Measurements from ENCODE around the gene CBX3.
"Not testable (repeated sequence)": the region's sequence is repeated elsewhere in the genome, so short reads cannot be mapped to it uniquely, and the experiment has no call there.

Gene CBX3

DNA sequence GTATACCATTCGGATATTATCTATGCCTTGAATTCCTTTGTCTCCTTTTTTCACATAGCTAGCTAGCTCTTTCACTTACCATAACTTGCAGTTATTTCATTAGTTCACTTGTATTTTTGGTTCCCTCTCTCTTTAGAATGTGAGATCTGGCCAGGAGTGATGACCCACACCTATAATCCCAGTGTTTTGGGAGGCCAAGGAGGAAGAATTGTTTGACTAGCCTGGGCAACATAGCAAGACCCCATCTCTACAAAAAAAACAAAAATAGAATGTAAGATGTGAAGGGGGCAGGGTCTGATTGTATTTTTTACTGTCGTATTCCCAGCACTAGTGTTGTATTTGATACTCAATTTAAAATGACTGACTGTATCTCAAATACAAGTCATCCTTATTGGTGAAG, 29.9 kb upstream of the CBX3 start:
- DNase-seq: no peak

DNA sequence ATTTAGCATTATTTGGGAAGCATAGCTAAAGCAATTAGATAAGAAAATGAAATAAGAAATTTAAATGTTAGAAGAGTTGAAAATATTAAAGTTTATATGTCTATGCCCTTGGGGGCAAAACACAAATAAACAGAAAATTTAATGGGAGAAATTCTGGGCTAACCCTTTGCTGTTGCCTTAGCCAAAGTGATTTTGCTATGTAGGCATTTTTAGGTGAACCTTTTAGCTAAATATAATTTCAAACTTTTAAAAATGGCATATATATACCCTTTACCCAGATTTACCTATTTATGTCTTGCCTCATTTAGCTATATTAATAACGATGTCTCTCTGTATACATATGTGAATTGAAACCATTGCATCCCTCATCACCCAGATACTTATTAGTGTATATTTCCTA, 29.5 kb upstream of the CBX3 start:
- no peak for DNase-seq

DNA sequence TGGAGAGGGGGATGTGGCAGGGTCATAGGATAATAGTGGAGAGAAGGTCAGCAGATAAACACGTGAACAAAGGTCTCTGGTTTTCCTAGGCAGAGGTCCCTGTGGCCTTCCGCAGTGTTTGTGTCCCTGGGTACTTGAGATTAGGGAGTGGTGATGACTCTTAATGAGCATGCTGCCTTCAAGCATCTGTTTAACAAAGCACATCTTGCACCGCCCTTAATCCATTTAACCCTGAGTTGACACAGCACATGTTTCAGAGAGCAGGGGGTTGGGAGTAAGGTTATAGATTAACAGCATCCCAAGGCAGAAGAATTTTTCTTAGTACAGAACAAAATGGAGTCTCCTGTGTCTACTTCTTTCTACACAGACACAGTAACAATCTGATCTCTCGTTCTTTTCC, 25.6 kb upstream of the CBX3 start:
- DNase-seq: not testable (repeated sequence)

DNA sequence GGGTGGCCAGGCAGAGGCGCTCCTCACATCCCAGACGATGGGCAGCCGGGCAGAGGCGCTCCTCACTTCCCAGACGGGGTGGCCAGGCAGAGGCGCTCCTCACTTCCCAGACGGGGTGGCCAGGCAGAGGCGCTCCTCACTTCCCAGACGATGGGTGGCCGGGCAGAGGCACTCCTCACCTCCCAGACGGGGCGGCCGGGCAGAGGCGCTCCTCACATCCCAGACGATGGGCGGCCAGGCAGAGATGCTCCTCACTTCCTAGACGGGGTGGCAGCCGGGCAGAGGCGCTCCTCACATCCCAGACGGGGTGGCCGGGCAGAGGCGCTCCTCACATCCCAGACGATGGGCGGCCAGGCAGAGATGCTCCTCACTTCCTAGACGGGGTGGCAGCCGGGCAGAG, 24.8 kb upstream of the CBX3 start:
- not testable (repeated sequence) for DNase-seq

DNA sequence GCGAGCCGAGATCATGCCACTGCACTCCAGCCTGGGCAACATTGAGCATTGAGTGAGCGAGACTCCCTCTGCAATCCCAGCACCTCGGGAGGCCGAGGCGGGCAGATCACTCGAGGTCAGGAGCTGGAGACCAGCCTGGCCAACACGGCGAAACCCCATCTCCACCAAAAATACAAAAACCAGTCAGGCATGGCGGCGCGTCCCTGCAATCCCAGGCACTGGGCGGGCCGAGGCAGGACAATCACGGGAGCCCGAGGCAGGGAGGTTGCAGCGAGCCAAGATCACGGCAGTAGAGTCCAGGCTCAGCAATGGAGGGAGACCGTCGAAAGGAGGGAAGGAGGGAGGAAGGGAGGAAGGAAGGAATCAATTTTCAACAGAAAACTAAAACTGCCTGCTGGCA, 24.3 kb upstream of the CBX3 start:
- DNase-seq: not testable (repeated sequence)

DNA sequence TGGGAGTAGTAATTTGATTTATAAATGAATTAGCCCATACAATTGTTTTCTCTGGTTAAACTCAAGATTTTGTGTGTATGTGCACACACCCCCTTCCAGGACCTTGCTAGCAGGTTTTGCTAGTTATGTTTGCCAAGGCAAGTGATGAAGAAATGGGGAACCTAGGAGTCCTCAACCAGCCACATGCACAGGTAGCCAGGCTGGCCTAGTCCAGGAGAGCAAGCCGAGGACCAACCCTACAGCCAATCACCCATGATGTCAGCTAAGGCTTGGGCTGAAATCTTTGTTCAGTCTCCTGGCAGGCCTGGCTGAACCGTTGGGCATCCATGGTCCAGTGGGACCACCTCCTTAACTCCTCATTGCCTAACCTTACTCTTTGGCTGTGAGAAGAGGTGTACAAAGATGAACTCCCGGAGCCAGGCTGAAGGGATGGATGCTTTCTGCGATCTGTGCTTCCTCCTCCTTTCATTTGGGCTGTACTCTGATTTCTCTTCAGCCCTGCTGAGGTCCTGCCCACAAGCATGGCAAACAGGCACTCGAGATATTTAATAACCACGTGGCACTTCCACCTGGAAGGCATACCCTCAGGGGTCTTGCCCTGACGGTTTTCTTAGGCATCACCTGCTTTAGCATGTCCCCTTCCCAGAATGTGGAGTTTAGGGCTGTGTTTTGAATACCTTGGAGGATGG, 23.1 kb upstream of the CBX3 start:
- DNase-seq: no peak

DNA sequence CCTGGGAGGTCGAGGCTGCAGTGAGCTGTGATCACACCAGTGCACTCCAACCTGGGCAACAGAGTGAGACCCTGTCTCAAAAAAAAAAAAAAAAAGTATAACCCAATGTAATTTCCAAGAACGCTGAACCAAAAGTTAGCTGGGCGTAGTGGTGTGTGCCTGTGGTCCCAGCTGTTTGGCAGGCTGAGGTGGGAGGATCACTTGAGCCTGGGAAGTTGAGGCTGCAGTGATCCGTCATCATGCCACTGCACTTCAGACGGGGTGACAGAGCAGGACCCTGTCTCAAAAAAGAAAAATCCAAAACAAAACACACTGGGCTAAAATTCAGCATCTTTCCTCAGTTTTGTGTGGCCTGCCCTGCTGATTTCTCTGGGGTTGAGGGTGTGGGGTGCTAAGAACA, 22.1 kb upstream of the CBX3 start:
- no peak for DNase-seq

DNA sequence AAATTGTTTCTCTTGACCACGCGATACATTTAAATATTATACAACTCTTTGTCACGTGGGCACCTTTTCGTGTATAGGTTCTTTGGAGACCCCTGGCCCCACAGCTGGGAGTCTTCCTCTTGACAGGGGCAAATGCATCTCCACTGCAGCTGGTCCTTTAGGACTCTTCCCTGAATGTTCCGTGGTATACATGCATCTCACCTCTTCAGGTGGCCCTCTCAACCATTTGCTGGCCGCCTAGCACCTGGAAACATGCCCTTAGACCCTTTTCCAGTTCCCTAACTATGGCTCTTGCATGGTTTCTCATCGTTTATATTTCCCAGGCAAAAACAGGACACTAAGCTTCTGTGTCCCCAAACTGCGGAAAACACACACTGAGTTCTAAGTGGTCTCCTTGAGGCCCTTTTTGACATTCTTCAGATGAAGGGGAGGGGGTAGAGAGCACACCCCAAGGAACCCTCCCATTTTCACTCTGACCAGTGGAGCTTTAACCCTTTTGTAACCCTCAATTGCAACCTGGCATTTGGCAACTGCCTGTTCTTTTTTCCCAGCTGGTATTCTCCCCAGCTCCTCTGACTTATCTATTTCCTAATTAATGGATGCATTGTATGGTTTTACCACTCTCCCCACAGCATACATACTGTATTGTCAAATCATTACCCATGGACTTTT, 21.6 kb upstream of the CBX3 start:
- DNase-seq: no peak

DNA sequence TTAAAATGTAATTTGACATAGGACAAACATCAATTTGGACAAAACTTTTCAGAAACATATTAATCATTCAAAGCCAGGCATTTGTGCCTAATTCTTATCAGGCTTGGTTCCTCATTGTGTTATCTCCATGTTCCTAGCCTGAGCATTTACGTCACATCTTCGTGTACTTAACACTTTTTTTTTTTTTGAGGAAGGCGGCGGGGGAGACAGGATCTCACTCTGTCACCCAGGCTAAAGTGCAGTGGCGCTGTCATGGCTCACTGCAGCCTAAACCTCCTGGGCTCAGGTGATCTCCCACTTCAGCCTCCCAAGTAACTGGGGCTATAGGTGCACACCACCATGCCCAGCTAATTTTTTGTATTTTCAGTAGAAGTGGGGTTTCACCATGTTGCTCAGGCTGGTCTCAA, 20.8 kb upstream of the CBX3 start:
- DNase-seq: no peak

DNA sequence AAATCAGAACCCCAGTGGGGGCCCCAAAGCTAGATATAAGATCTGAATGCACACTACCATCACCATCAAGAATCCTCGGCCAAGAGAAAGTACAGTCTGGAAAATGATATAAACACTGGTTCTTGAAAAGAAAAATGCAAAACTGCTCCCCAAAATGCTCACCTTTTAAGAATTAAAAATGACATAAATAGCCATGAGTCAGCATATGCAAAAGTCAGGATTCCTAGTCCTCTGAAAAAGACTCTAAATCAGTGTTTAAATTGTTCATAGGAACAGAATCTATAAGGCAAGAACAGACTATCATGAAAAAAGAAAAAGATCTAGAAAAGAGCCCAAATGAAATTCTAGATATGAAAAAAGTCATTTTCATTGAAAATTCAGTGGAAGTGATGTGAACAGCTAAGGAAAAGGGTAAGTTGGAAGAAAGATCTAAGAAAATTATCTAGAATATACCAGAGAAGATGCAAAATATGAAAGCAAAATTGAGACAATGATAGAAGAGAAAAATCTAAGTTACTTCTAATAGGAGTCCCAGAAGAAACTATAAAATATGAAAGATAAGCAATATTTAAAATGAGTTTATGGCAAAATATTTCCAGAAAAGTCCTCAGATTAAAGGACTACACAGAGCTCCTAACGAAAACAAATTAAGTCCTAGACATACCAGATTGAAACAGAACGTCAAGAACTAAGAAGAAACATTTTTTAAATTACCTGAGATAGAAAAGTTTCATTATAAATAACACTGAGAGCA, 19.9 kb upstream of the CBX3 start:
- no peak for DNase-seq

DNA sequence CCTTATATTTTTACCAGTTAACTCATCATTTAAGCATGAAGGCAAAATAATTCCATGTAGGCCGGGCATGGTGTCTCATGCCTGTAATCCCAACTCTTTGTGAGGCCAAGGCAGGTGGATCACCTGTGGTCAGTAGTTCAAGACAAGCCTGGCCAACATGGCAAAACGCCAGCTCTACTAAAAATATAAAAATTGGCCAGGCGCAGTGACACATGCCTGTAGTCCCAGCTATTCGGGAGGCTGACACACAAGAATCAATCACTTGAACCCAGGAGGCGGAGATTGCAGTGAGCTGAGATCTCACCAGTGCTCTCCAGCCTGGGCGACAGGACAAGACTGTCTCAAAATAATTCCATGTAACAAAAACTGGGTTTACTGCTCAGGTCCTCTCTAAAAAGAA, 19.3 kb upstream of the CBX3 start:
- DNase-seq: no peak

DNA sequence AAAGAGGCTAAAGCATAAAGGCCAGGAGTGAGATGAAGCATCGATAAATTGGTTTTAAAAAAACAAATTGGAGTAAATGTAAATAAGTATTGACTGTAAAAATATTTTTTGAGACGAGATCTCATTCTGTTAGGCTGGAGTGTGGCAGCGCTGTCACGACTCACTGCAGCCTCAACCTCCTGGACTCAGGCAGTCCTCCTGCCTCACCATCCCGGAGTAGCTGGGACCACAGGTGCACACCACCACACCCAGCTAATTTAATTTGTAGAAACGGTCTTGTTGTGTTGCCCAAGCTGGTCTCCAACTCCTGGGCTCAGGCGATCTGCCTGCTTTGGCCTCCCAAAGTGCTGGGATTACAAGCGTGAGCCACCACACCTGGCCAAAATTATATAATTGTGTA, 18.8 kb upstream of the CBX3 start:
- no peak for DNase-seq

DNA sequence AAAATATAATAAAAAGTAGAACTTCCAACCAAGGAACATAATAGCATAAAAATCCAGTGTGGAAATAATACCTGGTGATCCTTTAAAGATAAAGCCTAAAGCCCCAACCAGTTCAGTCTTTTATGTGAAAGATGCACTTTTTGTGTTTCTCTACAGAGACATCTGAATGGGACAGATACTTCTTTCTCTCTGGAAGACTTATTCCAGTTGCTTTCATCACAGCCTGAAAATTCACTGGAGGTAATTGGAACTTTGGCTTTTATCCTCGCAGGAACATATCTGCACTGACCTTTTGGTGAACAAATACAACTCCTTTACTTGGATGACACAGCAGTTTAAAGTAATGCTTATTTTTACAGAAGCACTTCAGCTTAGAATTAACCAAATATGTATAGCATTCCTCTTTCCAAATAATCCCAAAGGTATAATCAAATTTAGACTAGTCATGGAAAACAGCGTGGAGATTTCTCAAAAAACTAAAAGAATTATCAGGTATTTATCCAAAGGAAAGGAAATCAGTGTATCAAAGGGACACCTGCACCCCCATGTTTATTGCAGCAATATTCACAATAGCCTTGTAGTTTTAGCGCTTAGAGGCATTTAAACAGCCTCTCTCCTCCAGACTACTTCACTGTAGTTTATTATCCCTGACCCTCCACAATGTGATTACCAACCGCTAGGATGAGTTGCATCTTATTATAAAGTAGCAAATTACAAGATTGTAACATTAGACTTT, 17.8 kb upstream of the CBX3 start:
- DNase-seq: no peak

DNA sequence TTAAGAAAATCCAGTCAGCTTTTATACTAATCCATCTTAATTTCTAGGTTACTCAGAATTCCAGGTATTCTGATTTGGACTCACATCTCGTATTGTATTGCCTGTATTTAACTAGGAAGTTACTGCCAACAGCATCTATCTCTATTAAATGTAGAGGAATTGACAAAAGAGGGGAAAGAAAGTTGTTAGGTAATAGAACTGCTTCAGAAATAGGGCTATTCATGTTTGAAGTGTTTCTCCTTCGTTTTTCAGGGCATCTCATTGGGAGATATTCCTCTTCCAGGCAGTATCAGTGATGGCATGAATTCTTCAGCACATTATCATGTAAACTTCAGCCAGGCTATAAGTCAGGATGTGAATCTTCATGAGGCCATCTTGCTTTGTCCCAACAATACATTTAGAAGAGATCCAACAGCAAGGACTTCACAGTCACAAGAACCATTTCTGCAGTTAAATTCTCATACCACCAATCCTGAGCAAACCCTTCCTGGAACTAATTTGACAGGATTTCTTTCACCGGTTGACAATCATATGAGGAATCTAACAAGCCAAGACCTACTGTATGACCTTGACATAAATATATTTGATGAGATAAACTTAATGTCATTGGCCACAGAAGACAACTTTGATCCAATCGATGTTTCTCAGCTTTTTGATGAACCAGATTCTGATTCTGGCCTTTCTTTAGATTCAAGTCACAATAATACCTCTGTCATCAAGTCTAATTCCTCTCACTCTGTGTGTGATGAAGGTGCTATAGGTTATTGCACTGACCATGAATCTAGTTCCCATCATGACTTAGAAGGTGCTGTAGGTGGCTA, 17.1 kb upstream of the CBX3 start:
- not testable (repeated sequence) for DNase-seq

DNA sequence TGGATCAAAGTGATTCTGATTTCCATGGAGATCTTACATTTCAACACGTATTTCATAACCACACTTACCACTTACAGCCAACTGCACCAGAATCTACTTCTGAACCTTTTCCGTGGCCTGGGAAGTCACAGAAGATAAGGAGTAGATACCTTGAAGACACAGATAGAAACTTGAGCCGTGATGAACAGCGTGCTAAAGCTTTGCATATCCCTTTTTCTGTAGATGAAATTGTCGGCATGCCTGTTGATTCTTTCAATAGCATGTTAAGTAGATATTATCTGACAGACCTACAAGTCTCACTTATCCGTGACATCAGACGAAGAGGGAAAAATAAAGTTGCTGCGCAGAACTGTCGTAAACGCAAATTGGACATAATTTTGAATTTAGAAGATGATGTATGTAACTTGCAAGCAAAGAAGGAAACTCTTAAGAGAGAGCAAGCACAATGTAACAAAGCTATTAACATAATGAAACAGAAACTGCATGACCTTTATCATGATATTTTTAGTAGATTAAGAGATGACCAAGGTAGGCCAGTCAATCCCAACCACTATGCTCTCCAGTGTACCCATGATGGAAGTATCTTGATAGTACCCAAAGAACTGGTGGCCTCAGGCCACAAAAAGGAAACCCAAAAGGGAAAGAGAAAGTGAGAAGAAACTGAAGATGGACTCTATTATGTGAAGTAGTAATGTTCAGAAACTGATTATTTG, 16.3 kb upstream of the CBX3 start:
- no peak for DNase-seq

DNA sequence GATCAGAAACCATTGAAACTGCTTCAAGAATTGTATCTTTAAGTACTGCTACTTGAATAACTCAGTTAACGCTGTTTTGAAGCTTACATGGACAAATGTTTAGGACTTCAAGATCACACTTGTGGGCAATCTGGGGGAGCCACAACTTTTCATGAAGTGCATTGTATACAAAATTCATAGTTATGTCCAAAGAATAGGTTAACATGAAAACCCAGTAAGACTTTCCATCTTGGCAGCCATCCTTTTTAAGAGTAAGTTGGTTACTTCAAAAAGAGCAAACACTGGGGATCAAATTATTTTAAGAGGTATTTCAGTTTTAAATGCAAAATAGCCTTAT, 15.7 kb upstream of the CBX3 start:
- no peak for DNase-seq

DNA sequence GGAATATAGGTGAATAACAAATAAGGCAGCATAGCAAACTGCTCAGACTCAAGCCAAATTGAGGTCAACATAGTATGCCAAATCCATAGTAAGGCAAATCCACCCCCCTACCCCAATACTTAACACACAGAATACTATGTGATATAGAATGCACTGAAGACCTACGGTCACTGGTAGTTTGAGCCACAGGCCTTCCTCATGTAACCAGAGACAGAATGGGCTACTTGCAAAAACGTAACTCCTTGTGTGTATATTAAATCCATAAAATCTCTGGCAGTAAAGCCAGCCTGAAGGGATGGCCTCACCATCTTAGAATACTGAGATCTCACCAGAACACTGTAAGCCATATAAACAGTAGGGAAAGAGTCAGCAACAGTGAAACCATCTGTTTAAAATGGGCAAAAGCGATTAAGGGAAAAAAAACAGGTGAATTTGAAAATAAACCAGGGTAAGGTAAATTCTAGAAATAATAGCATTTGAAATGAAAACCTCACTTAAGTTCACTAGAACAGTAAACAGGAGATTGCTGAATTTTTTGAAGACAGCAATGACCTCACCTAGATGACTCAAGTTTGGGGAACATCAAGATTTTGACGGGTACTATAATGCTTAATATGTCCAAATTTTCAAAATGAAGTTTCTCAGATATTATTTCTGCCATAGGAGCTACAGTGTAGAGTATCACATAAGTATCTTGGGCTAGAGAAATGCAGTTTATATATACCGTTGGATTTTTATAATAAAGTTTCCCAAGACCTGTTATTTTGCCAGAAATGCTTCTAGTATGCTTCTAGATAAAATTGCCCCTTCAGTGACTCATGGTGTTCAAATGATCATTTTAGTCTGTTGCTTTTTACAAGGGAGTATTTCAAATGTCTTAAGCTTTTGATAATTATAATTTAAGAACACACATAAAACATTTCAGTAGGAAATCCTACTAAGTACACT, 14.9 kb upstream of the CBX3 start:
- DNase-seq: no peak

DNA sequence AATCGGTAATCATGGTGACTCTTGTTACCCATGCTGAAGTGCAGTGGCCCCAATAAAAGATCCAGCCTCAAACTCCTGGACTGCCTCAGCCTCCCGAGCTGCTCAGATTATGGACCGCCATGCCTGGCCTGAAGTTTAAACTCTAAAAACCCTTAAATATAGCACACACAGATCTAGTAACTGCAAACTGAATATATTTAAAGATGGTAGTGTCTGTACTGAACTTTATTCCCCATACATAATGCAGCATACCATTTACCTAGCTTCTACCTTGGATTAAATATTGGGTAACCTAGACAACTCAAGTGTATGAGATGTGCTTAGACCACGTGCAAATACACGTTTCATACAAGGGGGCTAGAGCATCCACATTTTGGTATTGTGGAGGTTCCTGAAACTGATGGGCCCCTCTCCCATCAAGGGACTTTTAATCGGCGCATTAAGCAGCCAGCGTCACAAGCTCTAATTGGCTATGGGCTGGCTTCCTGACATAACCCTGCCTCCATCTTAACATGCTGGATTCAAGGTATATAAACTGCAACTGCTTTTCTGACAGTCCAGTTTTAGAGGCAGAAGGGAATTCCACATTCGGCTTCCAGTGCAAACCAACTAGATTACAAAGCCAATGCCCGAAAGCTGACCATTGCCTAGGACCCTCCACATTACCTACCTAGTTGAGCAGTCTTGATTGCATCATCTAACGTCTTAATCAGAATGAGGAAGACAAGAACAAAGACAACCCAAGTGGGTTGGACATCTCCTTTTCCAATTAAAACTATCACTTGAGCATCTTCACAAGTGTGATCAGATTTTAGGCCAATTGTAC, 14.0 kb upstream of the CBX3 start:
- DNase-seq: no peak

DNA sequence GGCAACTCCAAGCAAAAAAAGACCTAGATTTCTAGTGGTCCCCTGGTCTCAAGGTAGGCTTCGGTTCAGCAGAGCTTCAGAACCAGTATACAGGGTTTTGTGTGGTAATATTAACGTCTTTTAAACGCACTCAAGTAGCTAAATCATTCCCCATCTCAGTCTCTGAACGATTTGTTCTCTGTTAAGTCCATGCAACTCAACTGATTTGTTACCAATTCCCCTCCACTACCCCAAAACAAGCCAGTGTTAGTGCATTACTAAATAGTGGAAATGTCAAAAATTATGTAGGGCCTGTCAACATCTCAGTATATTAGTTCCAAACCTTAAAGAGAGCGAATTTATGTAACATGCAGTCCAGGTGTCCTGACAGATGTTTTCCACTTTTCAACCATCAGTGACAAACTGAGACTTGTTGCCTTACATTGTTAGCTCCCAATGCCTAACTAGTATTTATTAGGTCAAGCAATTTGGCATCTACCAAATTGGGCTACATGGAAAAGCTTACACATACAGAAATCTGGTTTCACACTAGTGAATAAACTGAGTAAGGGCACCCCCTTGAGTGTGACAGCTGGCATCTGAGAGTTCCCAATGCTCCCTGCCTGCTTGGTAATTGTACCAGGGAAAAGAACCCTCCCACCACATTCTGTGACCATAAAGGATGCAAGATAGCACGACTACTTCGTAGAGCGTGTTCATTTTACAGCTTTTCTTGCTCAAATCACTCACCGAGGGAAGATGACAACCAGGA, 13.2 kb upstream of the CBX3 start:
- no peak for DNase-seq

All from NCI-H2081 treated with DMSO at 0.1 percent for 48 hours (cell line).